ENCODE measurements around the gene ZNF804B.

- no peak for TF ChIP-seq CTCF (IDR thresholded peaks at IDR 0.05; ENCODE audit: low read depth, low read length, missing input control)
- no peak for TF ChIP-seq EGR1 (IDR thresholded peaks at IDR 0.05; ENCODE audit: low read depth in 2 of 2)
- no peak for TF ChIP-seq RAD21 (IDR thresholded peaks at IDR 0.05)
- no peak for TF ChIP-seq GABPA (IDR thresholded peaks at IDR 0.05 in 1 of 2, conservative IDR thresholded peaks at IDR 0.05 in 1 of 2)
- TF ChIP-seq REST (IDR thresholded peaks at IDR 0.05), result no peak
- TF ChIP-seq ZBTB33 (IDR thresholded peaks at IDR 0.05), result no peak
- no peak for TF ChIP-seq NR2F2 (IDR thresholded peaks at IDR 0.05)
- no peak for TF ChIP-seq TAF1 (conservative IDR thresholded peaks at IDR 0.05)
- TF ChIP-seq YY1 (IDR thresholded peaks at IDR 0.05), result no peak
- no peak for TF ChIP-seq MAX (IDR thresholded peaks at IDR 0.05)
- TF ChIP-seq ATF3 (IDR thresholded peaks at IDR 0.05), result no peak
- no peak for TF ChIP-seq JUND (IDR thresholded peaks at IDR 0.05)
- TF ChIP-seq SP1 (IDR thresholded peaks at IDR 0.05), result no peak
- TF ChIP-seq HNF4A (conservative IDR thresholded peaks at IDR 0.05), result no peak
Observed at GRCh38 chr7:88795553-88795952, 36.1 kb downstream of the ZNF804B start, which contains the start of gene TEX47.

Measured in liver (tissue), 3 donors.